Activated CD8-positive, alpha-beta memory T cell treated with anti-CD3 and anti-CD28 coated beads for 4 hours (primary cell): ENCODE data around the gene TENT5C.

ENCODE experiments used
- DNase-seq, 2 donors: peaks; one replicate each; pipeline ENCODE4 v3.0.0-alpha.2; 2020; ENCODE audit warnings: low read depth in 2 of 2

TENT5C gene

GRCh38 chr1:117656202-117656641, 50.4 kb downstream of the TENT5C start:
- peak; percentile 52 to 61 for DNase-seq

GRCh38 chr1:117657031-117657430, 51.2 kb downstream of the TENT5C start:
- DNase-seq, result no peak

- DNase-seq, result no peak
These were observed 52.3 kb downstream of the TENT5C start for GRCh38 chr1:117657949-117658660.

- DNase-seq, result no peak
These were observed 52.8 kb downstream of the TENT5C start for GRCh38 chr1:117658676-117659075.

- no peak for DNase-seq
These were observed 53.9 kb downstream of the TENT5C start for GRCh38 chr1:117659550-117660270.

- DNase-seq, result no peak
These were observed 54.6 kb downstream of the TENT5C start for GRCh38 chr1:117660271-117660965.

- no peak for DNase-seq
These were observed 55.2 kb downstream of the TENT5C start for GRCh38 chr1:117661027-117661426.

GRCh38 chr1:117662667-117663066, 56.8 kb downstream of the TENT5C start:
- no peak for DNase-seq

GRCh38 chr1:117663156-117663902, 57.5 kb downstream of the TENT5C start:
- no peak for DNase-seq

- peak in 1 of 2 donors; percentile 62 for DNase-seq
These were observed 58.5 kb downstream of the TENT5C start for GRCh38 chr1:117664314-117664713.

- DNase-seq, result no peak
These were observed 59.9 kb downstream of the TENT5C start for GRCh38 chr1:117665556-117666270.

- DNase-seq, result no peak
These were observed 63.7 kb downstream of the TENT5C start for GRCh38 chr1:117669572-117669971.

- no peak for DNase-seq
These were observed 65.3 kb downstream of the TENT5C start for GRCh38 chr1:117670976-117671780.

- no peak for DNase-seq
These were observed 66.1 kb downstream of the TENT5C start for GRCh38 chr1:117671781-117672501.

GRCh38 chr1:117672756-117673155, 66.9 kb downstream of the TENT5C start:
- DNase-seq, result no peak

GRCh38 chr1:117673405-117673804, 67.6 kb downstream of the TENT5C start:
- DNase-seq, result no peak

- DNase-seq, result no peak
These were observed 68.9 kb downstream of the TENT5C start for GRCh38 chr1:117674521-117675400.

GRCh38 chr1:117675907-117676430, 70.1 kb downstream of the TENT5C start:
- DNase-seq, result no peak
